Heart left ventricle (tissue), 13 donors: ENCODE results near the gene SNAP25.

Source experiments
- POLR2A ChIP-seq, 2 donors: fragments of 450-650 bp; IDR thresholded peaks; one replicate each; pipeline ENCODE4 v1.6.1; 2017; ENCODE audit warnings: antibody characterized with exemption in 2 of 2, mild to moderate bottlenecking in 2 of 2, moderate library complexity in 2 of 2
- TF ChIP-seq, protein P1 (sequence below), 12 donors: fragments of 200-600 bp; sonication (generic) in 4 of 12; IDR thresholded peaks; one replicate each; pipeline versions ENCODE4 v1.5.0 to v1.8.0; 2018 to 2022; ENCODE audit warnings: antibody characterized with exemption in 12 of 12, mild to moderate bottlenecking in 5 of 12
- donor health status: ischemic (EF 13 %, LVEDD 7.1; RV severe dilation, severe dysfunction).
- donor health status: DM: no; HTN: yes; CAD: no.
- donor health status: DM: no; HTN: no; CAD: no.
- donor health status: ischemic (EF 25% LVEDD 6.9; RV normal size, moderate dysfunction).
- donor health status: ischemic (EF 25% LVEDD 5.7; RV mildly dilated, moderate dysfunction).
- donor health status: ischemic (EF 35%, LVEDD 5.7; RV mildly dilated, moderate dysfunction).
- donor health status: nonischemic (EF 11% LVEDD 7.7; RV severe dilation, severe dysfunction).
- donor health status: DM: yes; HTN: yes; CAD: no.
- donor health status: PGD.
- donor health status: ischemic (EF 29% LVEDD 5.4; RV normal size, mild dysfunction).
- donor health status: nonischemic (EF 23%, LVEDD 6.1; RV moderate dilation, normal function).

- TF ChIP-seq POLR2A (IDR thresholded peaks at IDR 0.05): no peak
- TF ChIP-seq, protein P1, sequence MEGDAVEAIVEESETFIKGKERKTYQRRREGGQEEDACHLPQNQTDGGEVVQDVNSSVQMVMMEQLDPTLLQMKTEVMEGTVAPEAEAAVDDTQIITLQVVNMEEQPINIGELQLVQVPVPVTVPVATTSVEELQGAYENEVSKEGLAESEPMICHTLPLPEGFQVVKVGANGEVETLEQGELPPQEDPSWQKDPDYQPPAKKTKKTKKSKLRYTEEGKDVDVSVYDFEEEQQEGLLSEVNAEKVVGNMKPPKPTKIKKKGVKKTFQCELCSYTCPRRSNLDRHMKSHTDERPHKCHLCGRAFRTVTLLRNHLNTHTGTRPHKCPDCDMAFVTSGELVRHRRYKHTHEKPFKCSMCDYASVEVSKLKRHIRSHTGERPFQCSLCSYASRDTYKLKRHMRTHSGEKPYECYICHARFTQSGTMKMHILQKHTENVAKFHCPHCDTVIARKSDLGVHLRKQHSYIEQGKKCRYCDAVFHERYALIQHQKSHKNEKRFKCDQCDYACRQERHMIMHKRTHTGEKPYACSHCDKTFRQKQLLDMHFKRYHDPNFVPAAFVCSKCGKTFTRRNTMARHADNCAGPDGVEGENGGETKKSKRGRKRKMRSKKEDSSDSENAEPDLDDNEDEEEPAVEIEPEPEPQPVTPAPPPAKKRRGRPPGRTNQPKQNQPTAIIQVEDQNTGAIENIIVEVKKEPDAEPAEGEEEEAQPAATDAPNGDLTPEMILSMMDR (IDR thresholded peaks at IDR 0.05): no peak
These were observed 82.2 kb downstream of the SNAP25 start for GRCh38 chr20:10300582-10301446.
